ENCODE results near the gene TAF11L2. TPM values are rescaled to one million over a fixed set of nuclear protein-coding genes. Genes with fewer than 3 reads are reported as not detected.

TAF11L2 gene
- total and polyA plus RNA-seq, 2 of the 4 experiments (the other 2 are of a cell fraction) = not detected

DNA sequence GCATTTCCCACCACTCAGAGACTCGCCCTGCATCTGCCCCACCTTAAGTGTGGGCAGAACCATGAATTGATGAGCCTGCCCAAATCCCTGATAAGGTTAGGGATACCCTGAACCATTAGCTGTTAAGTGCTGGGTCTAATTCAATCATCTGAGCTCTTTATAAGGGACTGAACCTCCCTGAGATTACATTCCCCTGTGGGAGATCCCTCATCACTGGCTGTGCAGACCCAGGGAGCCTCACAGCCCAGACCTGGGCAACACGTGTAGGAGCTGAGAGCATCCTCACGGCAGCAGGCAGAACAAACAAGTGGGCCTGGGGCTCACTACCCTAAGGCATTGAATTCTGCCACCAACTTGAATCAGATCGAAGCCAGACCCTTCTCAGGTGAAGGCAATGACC is 585 bp upstream of the TAF11L2 start:
- in situ Hi-C loops (cut with MboI; ENCODE audit: low sequenced_read_pairs) = no loop called here
- Histone ChIP-seq H3K27me3 (ENCODE audit: control insufficient read depth, insufficient read depth, low read length) (peaks cover 4% of the 10 kb centered on the region), H3K9me1 (ENCODE audit: insufficient read depth, low read length) (no peaks in the 10 kb centered on the region), H3K23ac (ENCODE audit: low read depth, low read length) (no peak overlapping the region), H3K27ac (ENCODE audit: insufficient read depth, low read length) (no peak overlapping the region), H3K9ac (ENCODE audit: low read depth, low read length) (no peak overlapping the region), H3K4me3 (ENCODE audit: insufficient read depth, low read depth, low read length) (no peak overlapping the region), H2BK20ac (ENCODE audit: low read depth, low read length) (no peak overlapping the region), H2AK5ac (ENCODE audit: low read depth, low read length) (no peak overlapping the region), H3K9me3 (ENCODE audit: control insufficient read depth, insufficient read depth, low read length) (no peaks in the 10 kb centered on the region), H3K4ac (ENCODE audit: low read depth, low read length) (no peak overlapping the region), H3K14ac (replicated peaks; ENCODE audit: low read depth, low read length) (no peak overlapping the region), H2BK15ac (ENCODE audit: low read depth, low read length) (no peak overlapping the region), H4K5ac (ENCODE audit: low read depth, low read length) (no peak overlapping the region), H4K20me1 (ENCODE audit: insufficient read depth, low read length) (no peaks in the 10 kb centered on the region), H2BK5ac (ENCODE audit: low read depth, low read length, poor library complexity, severe bottlenecking) (no peak overlapping the region), H3K4me1 (ENCODE audit: control insufficient read depth, insufficient read depth, low read length) (no peaks in the 10 kb centered on the region), H4K91ac (ENCODE audit: insufficient read depth, low read depth, low read length) (no peak overlapping the region), H3K56ac (ENCODE audit: extremely low read depth, insufficient read depth, low read length) (no peak overlapping the region), H3K36me3 (ENCODE audit: control insufficient read depth, insufficient read depth, low read length) (no peaks in the 10 kb centered on the region), H4K8ac (ENCODE audit: low read depth in 2 of 2, low read length in 2 of 2) (no peak overlapping the region), H3K79me1 (ENCODE audit: low read depth in 1 of 2, low read length in 2 of 2) (no peaks in the 10 kb centered on the region), H2AK9ac (replicated peaks; ENCODE audit: low read depth, low read length, poor library complexity) (no peak overlapping the region), H2BK120ac (ENCODE audit: low read depth, low read length) (no peak overlapping the region), H3K18ac (ENCODE audit: low read depth, low read length) (no peak overlapping the region), H3K4me2 (ENCODE audit: low read depth, low read length) (no peak overlapping the region), H2AFZ (replicated peaks; ENCODE audit: low read length, poor library complexity) (no peak overlapping the region)
- CTCF ChIA-PET = no interaction called here
- intact Hi-C loops (cut with micrococcal nuclease) = no loop called here
- no peak for TF ChIP-seq SMC3 (IDR thresholded peaks at IDR 0.05; ENCODE audit: low read depth, low read length)
- TF ChIP-seq MAFK (IDR thresholded peaks at IDR 0.05; ENCODE audit: low read depth, low read length) = no peak
- TF ChIP-seq CHD1 (IDR thresholded peaks at IDR 0.05; ENCODE audit: low read depth, low read length) = no peak
- TF ChIP-seq, protein P1, sequence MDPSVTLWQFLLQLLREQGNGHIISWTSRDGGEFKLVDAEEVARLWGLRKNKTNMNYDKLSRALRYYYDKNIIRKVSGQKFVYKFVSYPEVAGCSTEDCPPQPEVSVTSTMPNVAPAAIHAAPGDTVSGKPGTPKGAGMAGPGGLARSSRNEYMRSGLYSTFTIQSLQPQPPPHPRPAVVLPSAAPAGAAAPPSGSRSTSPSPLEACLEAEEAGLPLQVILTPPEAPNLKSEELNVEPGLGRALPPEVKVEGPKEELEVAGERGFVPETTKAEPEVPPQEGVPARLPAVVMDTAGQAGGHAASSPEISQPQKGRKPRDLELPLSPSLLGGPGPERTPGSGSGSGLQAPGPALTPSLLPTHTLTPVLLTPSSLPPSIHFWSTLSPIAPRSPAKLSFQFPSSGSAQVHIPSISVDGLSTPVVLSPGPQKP (IDR thresholded peaks at IDR 0.05; ENCODE audit: borderline replicate concordance, low read depth, low read length) = no peak
- no peak for TF ChIP-seq RFX5 (IDR thresholded peaks at IDR 0.05; ENCODE audit: low read depth, low read length)
- TF ChIP-seq MXI1 (IDR thresholded peaks at IDR 0.05; ENCODE audit: borderline replicate concordance, low read depth, low read length) = no peak
- no peak for TF ChIP-seq MAZ (IDR thresholded peaks at IDR 0.05; ENCODE audit: borderline replicate concordance, low read depth, low read length)
- no peak for TF ChIP-seq RAD21 (IDR thresholded peaks at IDR 0.05; ENCODE audit: low read length)
- TF ChIP-seq, protein P2, sequence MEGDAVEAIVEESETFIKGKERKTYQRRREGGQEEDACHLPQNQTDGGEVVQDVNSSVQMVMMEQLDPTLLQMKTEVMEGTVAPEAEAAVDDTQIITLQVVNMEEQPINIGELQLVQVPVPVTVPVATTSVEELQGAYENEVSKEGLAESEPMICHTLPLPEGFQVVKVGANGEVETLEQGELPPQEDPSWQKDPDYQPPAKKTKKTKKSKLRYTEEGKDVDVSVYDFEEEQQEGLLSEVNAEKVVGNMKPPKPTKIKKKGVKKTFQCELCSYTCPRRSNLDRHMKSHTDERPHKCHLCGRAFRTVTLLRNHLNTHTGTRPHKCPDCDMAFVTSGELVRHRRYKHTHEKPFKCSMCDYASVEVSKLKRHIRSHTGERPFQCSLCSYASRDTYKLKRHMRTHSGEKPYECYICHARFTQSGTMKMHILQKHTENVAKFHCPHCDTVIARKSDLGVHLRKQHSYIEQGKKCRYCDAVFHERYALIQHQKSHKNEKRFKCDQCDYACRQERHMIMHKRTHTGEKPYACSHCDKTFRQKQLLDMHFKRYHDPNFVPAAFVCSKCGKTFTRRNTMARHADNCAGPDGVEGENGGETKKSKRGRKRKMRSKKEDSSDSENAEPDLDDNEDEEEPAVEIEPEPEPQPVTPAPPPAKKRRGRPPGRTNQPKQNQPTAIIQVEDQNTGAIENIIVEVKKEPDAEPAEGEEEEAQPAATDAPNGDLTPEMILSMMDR (conservative IDR thresholded peaks at IDR 0.05; ENCODE audit: low read depth, low read length) = no peak
- no peak for TF ChIP-seq CEBPB (IDR thresholded peaks at IDR 0.05; ENCODE audit: low read depth, low read length)
- TF ChIP-seq FOS (IDR thresholded peaks at IDR 0.05; ENCODE audit: low read depth, low read length) = no peak
- no peak for TF ChIP-seq RCOR1 (IDR thresholded peaks at IDR 0.05; ENCODE audit: insufficient replicate concordance, low read length)
- TF ChIP-seq, protein P3, sequence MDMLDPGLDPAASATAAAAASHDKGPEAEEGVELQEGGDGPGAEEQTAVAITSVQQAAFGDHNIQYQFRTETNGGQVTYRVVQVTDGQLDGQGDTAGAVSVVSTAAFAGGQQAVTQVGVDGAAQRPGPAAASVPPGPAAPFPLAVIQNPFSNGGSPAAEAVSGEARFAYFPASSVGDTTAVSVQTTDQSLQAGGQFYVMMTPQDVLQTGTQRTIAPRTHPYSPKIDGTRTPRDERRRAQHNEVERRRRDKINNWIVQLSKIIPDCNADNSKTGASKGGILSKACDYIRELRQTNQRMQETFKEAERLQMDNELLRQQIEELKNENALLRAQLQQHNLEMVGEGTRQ (IDR thresholded peaks at IDR 0.05; ENCODE audit: low read depth, low read length) = no peak
- no peak for TF ChIP-seq POLR2A (IDR thresholded peaks at IDR 0.05; ENCODE audit: low read depth, low read length)
- no peak for TF ChIP-seq NFE2L2 (IDR thresholded peaks at IDR 0.05; ENCODE audit: low read depth, low read length)
- no peak for TF ChIP-seq BHLHE40 (IDR thresholded peaks at IDR 0.05; ENCODE audit: low read depth, low read length)
- no TSS peak for BruUV-seq (replicated peaks)
- dilution Hi-C loops (cut with HindIII; ENCODE audit: low sequenced_read_pairs, unreplicated experiment) = no loop called here
- POLR2A ChIA-PET (ENCODE audit: unreplicated experiment) = no interaction called here
- WGBS, 2 experiments (ENCODE audit: extremely low coverage in 2 of 2, insufficient read length in 1 of 2) = no CpG with 5 or more reads among the region's 4 CpGs
- no peak for DNase-seq
- no peak for ATAC-seq (ENCODE audit: low read depth)

Data from IMR-90 (cell line).